ENCODE results near the gene GRB7.

GRCh38 chr17:39724731-39725130 lies 13.0 kb upstream of the GRB7 start:
- TF ChIP-seq POLR2AphosphoS5 (IDR thresholded peaks at IDR 0.05): no peak
- TF ChIP-seq CTCF (IDR thresholded peaks at IDR 0.05): no peak
- no peak for TF ChIP-seq POLR2A (IDR thresholded peaks at IDR 0.05)
- TF ChIP-seq EP300 (IDR thresholded peaks at IDR 0.05): no peak
